Aorta (tissue), 5 donors: ENCODE results near the gene DYNLT3. TPM values are rescaled to one million over a fixed set of nuclear protein-coding genes. Genes with fewer than 3 reads are reported as not detected.

Source experiments
- ATAC-seq: fragments of 200-7000 bp; cut with Tn5 transposase; one replicate; pipeline ENCODE4 v1.9.1; 2022; ENCODE audit warnings: moderate library complexity; ENCODE audit not compliant: low FRiP score
- DNase-seq, 2 donors: peaks; one replicate each; pipeline ENCODE4 v3.0.0-alpha.2; 2020
- H3K27ac ChIP-seq, 2 donors: one replicate each; pipeline ENCODE4 v1.5.1; 2013; ENCODE audit warnings: low read length in 2 of 2, mild to moderate bottlenecking in 2 of 2, moderate library complexity in 2 of 2, control low read depth in 1 of 2, inconsistent platforms in 1 of 2, low read depth in 1 of 2
- H3K27me3 ChIP-seq, 2 donors: one replicate each; pipeline ENCODE4 v1.6.1; 2013; ENCODE audit warnings: control low read depth in 1 of 2, low read length in 1 of 2, mild to moderate bottlenecking in 1 of 2, moderate library complexity in 1 of 2; ENCODE audit not compliant: insufficient read depth in 2 of 2, control insufficient read depth in 1 of 2
- H3K36me3 ChIP-seq, 2 donors: one replicate each; pipeline ENCODE4 v1.6.1; 2013; ENCODE audit warnings: control low read depth in 1 of 2, low read length in 1 of 2, mild to moderate bottlenecking in 1 of 2; ENCODE audit not compliant: insufficient read depth in 2 of 2, control insufficient read depth in 1 of 2
- H3K4me1 ChIP-seq, 2 donors: one replicate each; pipeline ENCODE4 v1.6.1; 2013; ENCODE audit warnings: low read length in 2 of 2, control low read depth in 1 of 2, mild to moderate bottlenecking in 1 of 2, moderate library complexity in 1 of 2; ENCODE audit not compliant: insufficient read depth in 2 of 2, control insufficient read depth in 1 of 2
- H3K4me3 ChIP-seq, 2 donors: one replicate each; pipeline ENCODE4 v1.5.1; 2013; ENCODE audit warnings: low read length in 2 of 2, control low read depth in 1 of 2, mild to moderate bottlenecking in 1 of 2
- H3K9me3 ChIP-seq: one replicate; pipeline ENCODE4 v1.6.1; 2013; ENCODE audit warnings: mild to moderate bottlenecking, low read length; ENCODE audit not compliant: control insufficient read depth
- WGBS, 2 donors: extraction: QIAGEN DNeasy Blood & Tissue Kit; methylation state at CpG; one replicate each; pipeline ENCODE4 v1.1.7; 2013; 5-methylcytosine and 5-hydroxymethylcytosine counted together
- intact Hi-C, 2 donors: fragments of 100-400 bp; cut with DNase I; formaldehyde crosslinking; loops; one replicate each; pipeline versions ENCODE4 v1.14.2 to v1.15.0; 2022
- polyA plus RNA-seq, 2 donors: library from polyadenylated mRNA; stranded (reverse); fragments of 200-250 nt; gene quantifications; one replicate each; pipeline ENCODE4 v1.2.3, GENCODE V29; 2013
- total RNA-seq, 2 donors: library from RNA; stranded (reverse); fragmentation: NEBNext Ultra II Directional; extraction: Animal tissue kit (Norgen Biotek cat#: 25700); gene quantifications; one replicate each; pipeline ENCODE4 v1.2.1, GENCODE V29; 2021
- donor health status: healthy with polysubstance abuse.
- donor health status: Bipolar disorder and iron deficiency.
- donor health status: DM: no; HTN: no; CAD: no.
- donor health status: DM: no; HTN: no; CAD: no.
- donor health status: DM: yes; HTN: yes; CAD: no.

The DYNLT3 gene
- total and polyA plus RNA-seq, 4 donors: 43.2 to 94.0 (median 57.6) TPM

GRCh38 chrX:37813570-37813969 lies 33.8 kb downstream of the DYNLT3 start:
- Histone ChIP-seq H3K4me1 (no peaks in the 10 kb centered on the region), H3K9me3 (no peaks in the 10 kb centered on the region), H3K4me3 (no peak overlapping the region), H3K27ac (no peak overlapping the region), H3K36me3 (no peaks in the 10 kb centered on the region), H3K27me3 (no peaks in the 10 kb centered on the region)
- 77 to 93% methylated on average over 4 of the region's 4 CpGs for WGBS, 2 donors
- DNase-seq: no peak
- no peak for ATAC-seq
- intact Hi-C loops: no loop called here

GRCh38 chrX:37812110-37812509 lies 35.3 kb downstream of the DYNLT3 start:
- H3K4me1 ChIP-seq: no peaks in the 10 kb centered on the region
- H3K36me3 ChIP-seq: no peaks in the 10 kb centered on the region
- WGBS, 2 donors: 30 to 38% methylated on average over 1 of the region's 1 CpG
- ATAC-seq: no peak
- DNase-seq: no peak
- intact Hi-C loops: no loop called here
- no peaks in the 10 kb centered on the region for H3K9me3 ChIP-seq
- H3K4me3 ChIP-seq: no peak overlapping the region
- H3K27me3 ChIP-seq: no peaks in the 10 kb centered on the region
- no peak overlapping the region for H3K27ac ChIP-seq

- H3K27ac ChIP-seq: no peak overlapping the region
- H3K4me1 ChIP-seq: no peaks in the 10 kb centered on the region
- no peaks in the 10 kb centered on the region for H3K9me3 ChIP-seq
- DNase-seq (no peak), ATAC-seq (no peak)
- WGBS, 2 donors: 61 to 93% methylated on average over 2 of the region's 2 CpGs
- intact Hi-C loops: no loop called here
- H3K4me3 ChIP-seq: no peak overlapping the region
- no peaks in the 10 kb centered on the region for H3K36me3 ChIP-seq
- H3K27me3 ChIP-seq: no peaks in the 10 kb centered on the region
Observed at GRCh38 chrX:37809970-37810369, 37.4 kb downstream of the DYNLT3 start.

GRCh38 chrX:37803057-37803456 lies 44.3 kb downstream of the DYNLT3 start:
- Histone ChIP-seq H3K4me1 (no peaks in the 10 kb centered on the region), H3K9me3 (no peaks in the 10 kb centered on the region), H3K36me3 (no peaks in the 10 kb centered on the region), H3K4me3 (no peak overlapping the region), H3K27ac (no peak overlapping the region), H3K27me3 (no peaks in the 10 kb centered on the region)
- 41 to 93% methylated on average over 2 of the region's 2 CpGs for WGBS, 2 donors
- no peak for ATAC-seq
- DNase-seq: no peak
- intact Hi-C loops: no loop called here

- Histone ChIP-seq H3K4me1 (no peaks in the 10 kb centered on the region), H3K36me3 (no peaks in the 10 kb centered on the region), H3K4me3 (no peak overlapping the region), H3K27me3 (no peaks in the 10 kb centered on the region), H3K9me3 (no peaks in the 10 kb centered on the region), H3K27ac (no peak overlapping the region)
- ATAC-seq (no peak), DNase-seq (no peak)
- intact Hi-C loops: no loop called here
Observed at GRCh38 chrX:37802028-37802427, 45.3 kb downstream of the DYNLT3 start.

GRCh38 chrX:37800717-37801116 lies 46.7 kb downstream of the DYNLT3 start:
- Histone ChIP-seq H3K9me3 (no peaks in the 10 kb centered on the region), H3K27me3 (no peaks in the 10 kb centered on the region), H3K36me3 (no peaks in the 10 kb centered on the region), H3K27ac (no peak overlapping the region), H3K4me1 (no peaks in the 10 kb centered on the region), H3K4me3 (no peak overlapping the region)
- intact Hi-C loops: no loop called here
- DNase-seq: no peak
- ATAC-seq: no peak

GRCh38 chrX:37799936-37800335 lies 47.4 kb downstream of the DYNLT3 start:
- Histone ChIP-seq H3K27me3 (no peaks in the 10 kb centered on the region), H3K9me3 (no peaks in the 10 kb centered on the region), H3K27ac (no peak overlapping the region), H3K36me3 (no peaks in the 10 kb centered on the region), H3K4me3 (no peak overlapping the region), H3K4me1 (no peaks in the 10 kb centered on the region)
- 63 to 97% methylated on average over 2 of the region's 2 CpGs for WGBS, 2 donors
- ATAC-seq (no peak), DNase-seq (no peak)
- intact Hi-C loops: no loop called here

GRCh38 chrX:37796805-37797204 lies 50.6 kb downstream of the DYNLT3 start:
- Histone ChIP-seq H3K27ac (no peak overlapping the region), H3K4me3 (no peak overlapping the region), H3K27me3 (no peaks in the 10 kb centered on the region), H3K4me1 (no peaks in the 10 kb centered on the region), H3K36me3 (no peaks in the 10 kb centered on the region), H3K9me3 (no peaks in the 10 kb centered on the region)
- peak in 1 of 2 donors; percentile 63 for DNase-seq
- intact Hi-C loops: no loop called here
- ATAC-seq: no peak

- intact Hi-C loops: no loop called here
- Histone ChIP-seq H3K36me3 (no peaks in the 10 kb centered on the region), H3K27ac (no peak overlapping the region), H3K4me1 (no peaks in the 10 kb centered on the region), H3K4me3 (no peak overlapping the region), H3K27me3 (no peaks in the 10 kb centered on the region), H3K9me3 (no peaks in the 10 kb centered on the region)
- DNase-seq (no peak), ATAC-seq (no peak)
Observed at GRCh38 chrX:37796310-37796709, 51.1 kb downstream of the DYNLT3 start.
